SU-DHL-6 (cell line): ENCODE measurements around the gene TEX35.

Experiments
- H2AFZ ChIP-seq: fragments of 200-600 bp; sonication (generic); 2 replicates; pipeline ENCODE4 v1.6.1; 2014; ENCODE audit warnings: low read depth, mild to moderate bottlenecking, moderate library complexity, mixed read lengths, antibody characterized with exemption, low read length; ENCODE audit not compliant: severe bottlenecking
- H3F3A ChIP-seq: fragments of 200-600 bp; shearing (Covaris generic); 2 replicates; pipeline ENCODE4 v1.6.0; 2016; ENCODE audit warnings: antibody characterized with exemption, mild to moderate bottlenecking; ENCODE audit not compliant: insufficient read depth
- H3K27ac ChIP-seq: fragments of 200-600 bp; sonication (generic); 2 replicates; pipeline ENCODE4 v1.5.1; 2016; ENCODE audit warnings: low read depth, mild to moderate bottlenecking, low read length, moderate library complexity, mixed read lengths
- H3K27me3 ChIP-seq: fragments of 200-600 bp; sonication (generic), shearing (Covaris generic); 2 replicates; pipeline ENCODE4 v1.6.0; 2014; ENCODE audit warnings: mild to moderate bottlenecking, low read length
- H3K36me3 ChIP-seq: fragments of 200-600 bp; sonication (generic); 2 replicates; pipeline ENCODE4 v1.6.1; 2014; ENCODE audit warnings: mild to moderate bottlenecking, low read length, mixed read lengths
- H3K4me2 ChIP-seq: fragments of 300-600, 200-600 bp; shearing (Covaris generic), sonication (generic); 2 replicates; pipeline ENCODE4 v1.6.0; 2014; ENCODE audit warnings: low read length, low read depth, mild to moderate bottlenecking; ENCODE audit not compliant: poor library complexity, severe bottlenecking
- H3K4me3 ChIP-seq: fragments of 200-600 bp; sonication (generic); 2 replicates; pipeline ENCODE4 v1.5.1; 2014; ENCODE audit warnings: antibody characterized with exemption, low read length, mild to moderate bottlenecking, mixed read lengths; ENCODE audit not compliant: insufficient read depth, poor library complexity, severe bottlenecking
- H3K79me2 ChIP-seq: fragments of 200-600 bp; sonication (generic); 2 replicates; pipeline ENCODE4 v1.6.1; 2014; ENCODE audit warnings: mild to moderate bottlenecking, low read length, moderate library complexity; ENCODE audit not compliant: insufficient read depth
- H3K9ac ChIP-seq: fragments of 200-600 bp; sonication (generic); 2 replicates; pipeline ENCODE4 v1.7.0; 2014; ENCODE audit warnings: mild to moderate bottlenecking, low read length
- H3K9me2 ChIP-seq: fragments of 200-600 bp; sonication (generic); replicated peaks from 2 replicates; pipeline ENCODE4 v1.6.1; 2014; ENCODE audit warnings: low read length; ENCODE audit not compliant: insufficient read depth
- H3K9me3 ChIP-seq: fragments of 200-600 bp; sonication (generic); 2 replicates; pipeline ENCODE4 v1.6.1; 2014; ENCODE audit warnings: low read length, mixed read lengths; ENCODE audit not compliant: insufficient read depth
- H4K20me1 ChIP-seq: fragments of 200-600 bp; sonication (generic); 2 replicates; pipeline ENCODE4 v1.6.1; 2014; ENCODE audit warnings: low read depth, mild to moderate bottlenecking, antibody characterized with exemption, low read length, moderate library complexity, mixed read lengths
- CTCF ChIP-seq: fragments of 200-600 bp; sonication (generic); IDR thresholded peaks from one replicate; pipeline ENCODE4 v1.5.1; 2017; ENCODE audit warnings: antibody characterized with exemption, mild to moderate bottlenecking, low read length, moderate library complexity; ENCODE audit not compliant: insufficient read depth, poor library complexity, severe bottlenecking
- EZH2phosphoT487 ChIP-seq: fragments of 200-600 bp; sonication (generic), shearing (Covaris generic); conservative IDR thresholded peaks from 2 replicates; pipeline ENCODE4 v1.6.1; 2018; ENCODE audit warnings: mild to moderate bottlenecking, antibody characterized with exemption, low read length, moderate library complexity, mixed read lengths

The TEX35 gene

GRCh38 chr1:178512566-178513277, at the start of gene TEX35:
TSS of gene TEX35 (plus strand) at chr1:178513109. CDS start at chr1:178513189, 80 bp downstream.
- Histone ChIP-seq H3K9me2 (no peaks in the 10 kb centered on the region), H3K4me2 (no peak within 1 kb of the TSS), H4K20me1 (no peaks in the 10 kb centered on the region), H3K27ac (no peak within 1 kb of the TSS), H2AFZ (no peak within 1 kb of the TSS), H3K79me2 (no peaks in the 10 kb centered on the region), H3K4me3 (no peak within 1 kb of the TSS), H3K9me3 (no peaks in the 10 kb centered on the region), H3K27me3 (no peaks in the 10 kb centered on the region), H3K9ac (no peak within 1 kb of the TSS), H3K36me3 (no peaks in the 10 kb centered on the region), H3F3A (no peaks in the 10 kb centered on the region)
- TF ChIP-seq CTCF = no peak
- TF ChIP-seq EZH2phosphoT487 = no peak

GRCh38 chr1:178464141-178464540, 48.8 kb upstream of the TEX35 start:
- Histone ChIP-seq H3K79me2 (no peaks in the 10 kb centered on the region), H3K9me2 (no peaks in the 10 kb centered on the region), H4K20me1 (no peaks in the 10 kb centered on the region), H2AFZ (no peak overlapping the region), H3K9me3 (no peaks in the 10 kb centered on the region), H3K27me3 (no peaks in the 10 kb centered on the region), H3K27ac (no peak overlapping the region), H3K36me3 (no peaks in the 10 kb centered on the region), H3F3A (no peaks in the 10 kb centered on the region), H3K4me2 (no peak overlapping the region), H3K4me3 (no peak overlapping the region), H3K9ac (no peak overlapping the region)
- no peak for TF ChIP-seq EZH2phosphoT487
- TF ChIP-seq CTCF = no peak

- Histone ChIP-seq H3K9me3 (no peaks in the 10 kb centered on the region), H3K79me2 (no peaks in the 10 kb centered on the region), H3K27ac (no peak overlapping the region), H3K9me2 (no peaks in the 10 kb centered on the region), H3K4me3 (no peak overlapping the region), H3F3A (no peaks in the 10 kb centered on the region), H3K9ac (no peak overlapping the region), H3K4me2 (no peak overlapping the region), H2AFZ (no peak overlapping the region), H4K20me1 (no peaks in the 10 kb centered on the region), H3K27me3 (no peaks in the 10 kb centered on the region), H3K36me3 (no peaks in the 10 kb centered on the region)
- TF ChIP-seq CTCF = no peak
- no peak for TF ChIP-seq EZH2phosphoT487
These were observed 48.3 kb upstream of the TEX35 start for GRCh38 chr1:178464566-178464965.
